Measurements from ENCODE around the gene CCDC124.

GRCh38 chr19:17949956-17950309 lies 17.1 kb downstream of the CCDC124 start:
- TF ChIP-seq CTCF (IDR thresholded peaks at IDR 0.05; ENCODE audit: borderline replicate concordance, extremely low read depth, low read length, poor library complexity, severe bottlenecking) (no peak), EZH2 (IDR thresholded peaks at IDR 0.05; ENCODE audit: borderline replicate concordance, low read depth, low read length, severe bottlenecking) (no peak)
